Endothelial cell of umbilical vein (primary cell): ENCODE data around the gene COL13A1. TPM values are rescaled to one million over a fixed set of nuclear protein-coding genes. Genes with fewer than 3 reads are reported as not detected.

Experiments
- BruUV-seq: library from RNA; stranded (reverse); fragments of 400-500 nt; replicated peaks from 2 replicates; lab custom pipeline; 2021; lab: Mats Ljungman, UMichigan
- CTCF ChIA-PET: fragments of 300-600, 350-600 bp; sonication (Branson Sonifier 250); formaldehyde crosslinking; loops from one replicate; lab custom pipeline; 2021; ENCODE audit warnings: antibody characterized with exemption, inconsistent platforms; lab: Charles Lee
- POLR2A ChIA-PET: fragments of 300-600, 350-600 bp; sonication (Branson Sonifier 250); formaldehyde crosslinking; loops from one replicate; lab custom pipeline; 2021; ENCODE audit warnings: antibody characterized with exemption, inconsistent platforms; lab: Charles Lee
- DNase-seq: peaks from one replicate; pipeline ENCODE4 v3.0.0-alpha.2; 2011; ENCODE audit warnings: low read depth, low spot score
- FAIRE-seq: peaks from 2 replicates; lab custom pipeline; 2011; peaks lifted over from hg19 to GRCh38; lab: Jason Lieb, UNC
- H2AFZ ChIP-seq: 2 replicates; pipeline ENCODE4 v1.6.0; 2012; ENCODE audit warnings: low read depth, low read length, control low read depth, inconsistent platforms
- H3K27ac ChIP-seq: 2 replicates; pipeline ENCODE4 v1.5.1; 2011; ENCODE audit warnings: low read depth, mild to moderate bottlenecking, control low read depth, low read length, moderate library complexity; ENCODE audit not compliant: insufficient read depth
- H3K27me3 ChIP-seq, 2 experiments: 2 replicates each; pipeline versions ENCODE4 v1.6.0 to v1.6.1; 2011; ENCODE audit warnings: low read length in 2 of 2, mixed read lengths in 1 of 2; ENCODE audit not compliant: control insufficient read depth in 2 of 2, insufficient read depth in 2 of 2
- H3K36me3 ChIP-seq, 2 experiments: 2 replicates in 1 of 2; 3 replicates in 1 of 2; pipeline ENCODE4 v1.5.1; 2011; ENCODE audit warnings: low read length in 2 of 2, mild to moderate bottlenecking in 1 of 2, moderate library complexity in 1 of 2; ENCODE audit not compliant: control insufficient read depth in 2 of 2, insufficient read depth in 2 of 2; ENCODE audit errors: extremely low read depth in 1 of 2
- H3K4me1 ChIP-seq: 3 replicates; pipeline ENCODE4 v1.5.1; 2011; ENCODE audit warnings: mild to moderate bottlenecking, low read length; ENCODE audit not compliant: control insufficient read depth, insufficient read depth; ENCODE audit errors: extremely low read depth
- H3K4me2 ChIP-seq: 2 replicates; pipeline ENCODE4 v1.6.1; 2011; ENCODE audit warnings: low read length, control low read depth, mixed read lengths; ENCODE audit not compliant: insufficient read depth
- H3K4me3 ChIP-seq, 3 experiments: fragments of 200-600 bp in 1 of 3; sonication (generic), shearing (Covaris generic) in 1 of 3; replicated peaks in 1 of 3; 2 replicates each; pipeline ENCODE4 v1.5.1; 2011 to 2016; ENCODE audit warnings: control low read depth in 3 of 3, low read length in 3 of 3, mild to moderate bottlenecking in 2 of 3, inconsistent platforms in 1 of 3, low read depth in 1 of 3, moderate library complexity in 1 of 3; ENCODE audit not compliant: insufficient read depth in 1 of 3
- H3K79me2 ChIP-seq: 2 replicates; pipeline ENCODE4 v1.6.0; 2012; ENCODE audit warnings: low read length, inconsistent platforms; ENCODE audit not compliant: control insufficient read depth, insufficient read depth
- H3K9ac ChIP-seq: replicated peaks from 2 replicates; pipeline ENCODE3; 2011; ENCODE audit warnings: low read length, control low read depth; ENCODE audit not compliant: insufficient read depth; ENCODE audit errors: extremely low read depth
- H3K9me1 ChIP-seq: replicated peaks from 3 replicates; pipeline ENCODE4 v1.6.0; 2011; ENCODE audit warnings: mild to moderate bottlenecking, low read length; ENCODE audit not compliant: control insufficient read depth, insufficient read depth; ENCODE audit errors: extremely low read depth
- H3K9me3 ChIP-seq: replicated peaks from 2 replicates; pipeline ENCODE4 v1.5.1; 2012; ENCODE audit warnings: low read length, inconsistent platforms; ENCODE audit not compliant: control insufficient read depth, insufficient read depth
- H4K20me1 ChIP-seq: replicated peaks from 2 replicates; pipeline ENCODE3; 2011; ENCODE audit warnings: mild to moderate bottlenecking, low read length; ENCODE audit not compliant: control insufficient read depth, insufficient read depth; ENCODE audit errors: extremely low read depth
- CTCF ChIP-seq, 2 donors: IDR thresholded peaks; 1 replicate in 1 of 2; 2 replicates in 1 of 2; pipeline ENCODE4 v1.5.1; 2011; ENCODE audit warnings: low read length in 2 of 2, mild to moderate bottlenecking in 2 of 2, moderate library complexity in 2 of 2, control low read depth in 1 of 2, inconsistent platforms in 1 of 2, low read depth in 1 of 2; ENCODE audit not compliant: insufficient read depth in 1 of 2; ENCODE audit errors: extremely low read depth in 1 of 2
- FOS ChIP-seq: IDR thresholded peaks from 2 replicates; pipeline ENCODE4 v1.6.1; 2011; ENCODE audit warnings: mild to moderate bottlenecking, low read length, moderate library complexity, borderline replicate concordance; ENCODE audit not compliant: insufficient read depth
- GATA2 ChIP-seq: IDR thresholded peaks from 2 replicates; pipeline ENCODE4 v1.7.0; 2011; ENCODE audit warnings: low read depth, mild to moderate bottlenecking, moderate library complexity, mixed read lengths, low read length; ENCODE audit not compliant: insufficient read length, insufficient read depth
- JUN ChIP-seq: IDR thresholded peaks from 2 replicates; pipeline ENCODE4 v1.6.1; 2011; ENCODE audit warnings: borderline replicate concordance, low read depth; ENCODE audit not compliant: insufficient read length, insufficient read depth
- MAX ChIP-seq: IDR thresholded peaks from 2 replicates; pipeline ENCODE4 v1.6.1; 2011; ENCODE audit not compliant: insufficient read depth, insufficient read length
- MYC ChIP-seq: IDR thresholded peaks from one replicate; pipeline ENCODE4 v1.6.1; 2011; ENCODE audit warnings: mild to moderate bottlenecking, low read depth, low read length
- POLR2AphosphoS5 ChIP-seq: IDR thresholded peaks from 2 replicates; pipeline ENCODE4 v1.6.1; 2012; ENCODE audit warnings: low read depth, mild to moderate bottlenecking, control low read depth, low read length, moderate library complexity; ENCODE audit not compliant: insufficient read depth
- dilution Hi-C: fragments of 300-500 bp; cut with MboI; formaldehyde crosslinking; loops from one replicate; pipeline ENCODE4 v1.15.0; 2019; ENCODE audit warnings: low sequenced_read_pairs; ENCODE audit not compliant: extremely low pct_ligation_motif_present
- intact Hi-C: fragments of 100-400 bp; cut with micrococcal nuclease; formaldehyde crosslinking; loops from one replicate; pipeline ENCODE4 v1.10.0; 2022
- polyA plus RNA-seq, 4 experiments: library from polyadenylated mRNA; depleted of rRNA in 3 of 4; stranded (reverse) in 3 of 4; unstranded in 1 of 4; fragments of >200 nt; gene quantifications; 2 replicates each; pipeline versions ENCODE4 v1.2.1 to v1.2.3, GENCODE V29; 2011 to 2012; ENCODE audit warnings: missing spikeins in 1 of 4
- total RNA-seq: library from RNA; stranded (reverse); gene quantifications from 2 replicates; pipeline ENCODE4 v1.2.3, GENCODE V29; 2021

COL13A1 gene
- total and polyA plus RNA-seq, 2 donors (not counting 3 experiments of a cell fraction or from before 2014, with no cell fraction given) = 21.4 to 47.5 TPM

GRCh38 chr10:69863580-69863979 lies 61.9 kb downstream of the COL13A1 start:
- H3K27me3 ChIP-seq = no peaks in the 10 kb centered on the region
- peaks cover 73% of the 10 kb centered on the region for H3K4me1 ChIP-seq
- intact Hi-C loops (loop anchor here (5.0 kb wide), 1 partner anchor 36 kb away; no protein-coding TSS in a partner anchor), dilution Hi-C loops (no loop called here)
- H3K79me2 ChIP-seq = peaks cover 27% of the 10 kb centered on the region
- TF ChIP-seq JUN (peak; percentile 21), MAX (no peak), CTCF (IDR thresholded peaks at IDR 0.05; ENCODE audit: extremely low read depth in 1 of 2, insufficient read depth in 1 of 2, low read depth in 1 of 2, low read length in 2 of 2) (no peak), FOS (peak; percentile 44)
- no peaks in the 10 kb centered on the region for H3K9me1 ChIP-seq
- no peak for FAIRE-seq
- H3K9ac ChIP-seq = no peak overlapping the region
- DNase-seq = peak; percentile 28
- no TSS peak for BruUV-seq
- no peaks in the 10 kb centered on the region for H3K36me3 ChIP-seq
- POLR2A ChIA-PET = no interaction called here
- H3K4me2 ChIP-seq = no peak overlapping the region
- no peak overlapping the region for H2AFZ ChIP-seq
- CTCF ChIA-PET = interaction anchor here (0.9 to 3.0 kb wide), 9 partner anchors 10 to 77 kb away, joined by 3 to 15 read pairs (median 4); partner anchors contain the start of gene COL13A1
- H3K4me3 ChIP-seq = no peak overlapping the region
- no peaks in the 10 kb centered on the region for H4K20me1 ChIP-seq
- no peaks in the 10 kb centered on the region for H3K9me3 ChIP-seq
- peak overlapping the region; percentile 57 for H3K27ac ChIP-seq

DNA sequence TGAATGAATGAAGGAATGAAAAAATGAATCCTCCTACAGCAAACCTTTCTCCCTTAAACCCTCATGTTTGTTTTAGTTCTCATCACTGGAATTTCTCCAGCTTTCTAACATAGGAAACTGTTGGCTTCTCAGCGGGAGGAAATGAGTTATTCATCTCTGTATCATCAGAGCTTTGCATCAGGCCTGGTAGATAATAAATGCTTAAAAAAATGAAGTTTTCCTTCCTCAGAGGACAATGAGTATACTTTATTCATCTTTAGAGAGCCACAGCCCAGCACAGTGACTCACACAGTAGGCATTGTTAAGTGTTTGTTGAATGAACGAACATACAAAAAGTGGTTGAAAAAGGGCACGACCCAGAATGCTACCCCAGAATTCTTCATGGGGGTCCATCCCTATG lies 62.6 kb downstream of the COL13A1 start:
- H3K79me2 ChIP-seq = peaks cover 27% of the 10 kb centered on the region
- FAIRE-seq = peak; percentile 96
- POLR2A ChIA-PET = no interaction called here

More for the DNA sequence above, 62.6 kb downstream of the COL13A1 start:
- no peaks in the 10 kb centered on the region for H3K27me3 ChIP-seq
- H3K27ac ChIP-seq = peak overlapping the region; percentile 64
- TF ChIP-seq GATA2 = peak; percentile 89
- TF ChIP-seq POLR2AphosphoS5 = peak; percentile 84
- TF ChIP-seq MAX = no peak
- TF ChIP-seq FOS = peak; percentile 98
- TF ChIP-seq MYC = no peak
- TF ChIP-seq JUN = peak; percentile 77
- dilution Hi-C loops (no loop called here), intact Hi-C loops (loop anchor here (1.0 to 5.0 kb wide), 3 partner anchors 18 to 64 kb away; partner anchors contain the start of gene COL13A1)
- H3K4me2 ChIP-seq = peak overlapping the region; percentile 70
- CTCF ChIA-PET = interaction anchor here (0.9 to 3.0 kb wide), 13 partner anchors 10 to 78 kb away, joined by 3 to 15 read pairs (median 4); partner anchors contain the start of gene COL13A1
- peaks cover 80% of the 10 kb centered on the region for H3K4me1 ChIP-seq
- no peak overlapping the region for H3K4me3 ChIP-seq
- no peaks in the 10 kb centered on the region for H3K9me3 ChIP-seq
- no peaks in the 10 kb centered on the region for H4K20me1 ChIP-seq
- no peaks in the 10 kb centered on the region for H3K36me3 ChIP-seq
- BruUV-seq = no TSS peak
- no peak overlapping the region for H2AFZ ChIP-seq
- DNase-seq = peak; percentile 84
- H3K9me1 ChIP-seq = no peaks in the 10 kb centered on the region
- no peak overlapping the region for H3K9ac ChIP-seq
